TTC549 (cell line): ENCODE measurements around the gene MTA3.

Source experiments
- FAIRE-seq: peaks from 2 replicates; lab custom pipeline; 2012; peaks lifted over from hg19 to GRCh38; lab: Jason Lieb, UNC

The MTA3 gene

GRCh38 chr2:42733852-42734251, 165.4 kb downstream of the MTA3 start:
- no peak for FAIRE-seq

- no peak for FAIRE-seq
Observed at GRCh38 chr2:42736598-42737322, 168.3 kb downstream of the MTA3 start.

- FAIRE-seq = no peak
Observed at GRCh38 chr2:42741140-42741539, 172.7 kb downstream of the MTA3 start.

GRCh38 chr2:42742740-42743658, 174.6 kb downstream of the MTA3 start:
- FAIRE-seq = no peak

DNA sequence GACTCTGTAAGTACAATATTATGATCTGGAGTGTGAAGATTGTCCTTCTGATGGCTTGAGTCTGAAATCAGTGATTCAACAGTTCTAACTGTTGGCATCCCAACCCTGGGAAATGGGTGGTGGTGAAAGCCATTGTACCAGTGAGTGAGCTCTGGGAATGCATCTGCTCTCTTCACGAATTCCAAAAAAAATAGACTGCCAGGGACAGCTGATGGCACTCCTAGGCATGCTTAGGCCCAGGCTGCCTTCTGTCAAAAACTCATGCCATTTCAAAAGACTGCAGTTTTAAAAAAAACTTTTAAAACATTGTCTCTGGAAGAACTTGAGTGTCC, 175.2 kb downstream of the MTA3 start:
- FAIRE-seq = no peak

GRCh38 chr2:42744545-42745082, 176.2 kb downstream of the MTA3 start:
- no peak for FAIRE-seq

DNA sequence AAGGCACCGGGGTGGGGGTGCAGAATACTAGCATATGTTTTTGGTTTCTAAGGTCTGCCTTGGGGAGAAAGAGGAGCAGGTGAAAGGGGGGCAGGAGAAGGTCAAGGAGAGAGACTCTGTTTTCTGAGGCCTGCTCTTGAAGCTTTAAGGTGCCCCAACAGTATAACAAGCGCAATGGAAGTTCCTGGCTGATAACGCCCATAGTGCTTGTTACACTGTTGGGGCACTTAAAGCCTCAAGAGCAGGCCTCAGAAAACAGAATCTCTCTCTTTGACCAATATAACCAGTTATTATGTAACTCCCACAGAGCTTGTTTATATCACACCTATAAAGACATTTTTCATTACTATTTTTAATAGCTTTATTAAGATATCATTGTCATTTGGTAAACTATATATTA, 179.0 kb downstream of the MTA3 start:
- no peak for FAIRE-seq

- FAIRE-seq = no peak
Observed at GRCh38 chr2:42748840-42749239, 180.4 kb downstream of the MTA3 start.

DNA sequence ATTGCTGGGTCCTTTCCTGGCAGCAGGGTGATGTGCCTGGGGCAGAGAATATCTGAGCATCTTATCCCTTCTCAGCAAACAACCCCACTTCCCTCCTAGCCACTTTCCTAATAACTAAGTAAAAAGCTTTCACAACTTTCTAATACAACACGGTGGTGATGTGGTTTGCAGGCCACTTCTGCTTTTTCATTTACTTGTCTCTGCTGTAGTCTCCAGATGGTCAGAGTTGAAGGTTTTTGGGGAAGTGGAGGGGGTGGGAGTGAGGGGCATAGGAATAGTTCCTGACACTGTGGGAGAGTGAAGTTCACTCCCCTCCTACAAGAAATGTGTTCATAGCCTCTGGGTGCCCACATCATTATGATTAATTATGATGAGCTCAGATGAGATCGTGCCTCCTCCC, 183.9 kb downstream of the MTA3 start:
- FAIRE-seq = no peak

GRCh38 chr2:42752816-42753813, 184.7 kb downstream of the MTA3 start:
- FAIRE-seq = no peak

GRCh38 chr2:42754021-42754775, 185.8 kb downstream of the MTA3 start:
- FAIRE-seq = no peak

DNA sequence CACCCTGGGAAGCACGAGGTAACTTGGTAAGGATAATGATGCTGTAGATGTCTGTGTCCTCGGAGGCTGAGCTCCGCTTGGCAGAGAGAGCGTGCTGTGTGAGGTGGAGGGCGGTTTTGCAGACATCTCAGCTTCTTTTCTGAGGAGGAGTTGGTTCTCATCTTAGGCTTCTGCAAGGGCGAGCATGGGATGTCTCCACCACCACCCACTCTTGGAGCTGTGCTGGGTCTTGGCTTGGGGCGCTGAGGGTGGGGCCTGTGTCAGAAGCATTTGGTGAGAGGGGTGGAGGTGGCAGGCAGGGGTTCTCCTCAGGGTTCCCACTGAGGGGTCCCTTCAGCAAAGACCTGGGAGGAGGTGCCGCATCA, 186.3 kb downstream of the MTA3 start:
- FAIRE-seq = no peak

GRCh38 chr2:42755191-42755880, 186.9 kb downstream of the MTA3 start:
- FAIRE-seq = no peak

- FAIRE-seq = no peak
Observed at GRCh38 chr2:42756150-42756775, 187.8 kb downstream of the MTA3 start.

DNA sequence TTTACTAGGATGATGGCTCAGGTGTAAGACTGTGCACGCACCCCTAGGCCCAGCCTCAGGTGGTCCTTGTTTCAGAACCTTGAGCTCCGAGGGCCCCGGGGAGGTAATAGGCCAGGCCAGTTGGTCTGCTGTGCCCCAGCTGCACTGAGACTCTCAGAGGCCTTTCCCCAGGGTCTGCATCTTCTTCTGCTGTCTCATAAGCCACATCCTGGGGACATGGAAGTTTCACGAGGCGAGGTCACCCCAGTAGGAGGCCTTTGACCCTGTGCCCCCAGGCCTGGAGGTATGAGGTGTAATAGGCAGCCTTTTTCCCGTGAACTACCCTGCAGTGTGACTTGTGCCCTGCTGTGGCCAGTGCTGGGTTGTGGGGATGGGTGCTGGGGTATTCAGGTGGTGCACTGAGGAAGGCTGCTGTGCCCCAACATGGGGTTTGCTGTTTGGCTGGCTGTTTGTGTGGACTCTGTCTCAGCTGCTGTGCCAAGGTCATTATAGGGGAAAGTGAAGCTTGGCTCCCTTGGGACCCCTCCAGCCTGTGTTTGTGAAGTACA, 188.6 kb downstream of the MTA3 start:
- FAIRE-seq = no peak

DNA sequence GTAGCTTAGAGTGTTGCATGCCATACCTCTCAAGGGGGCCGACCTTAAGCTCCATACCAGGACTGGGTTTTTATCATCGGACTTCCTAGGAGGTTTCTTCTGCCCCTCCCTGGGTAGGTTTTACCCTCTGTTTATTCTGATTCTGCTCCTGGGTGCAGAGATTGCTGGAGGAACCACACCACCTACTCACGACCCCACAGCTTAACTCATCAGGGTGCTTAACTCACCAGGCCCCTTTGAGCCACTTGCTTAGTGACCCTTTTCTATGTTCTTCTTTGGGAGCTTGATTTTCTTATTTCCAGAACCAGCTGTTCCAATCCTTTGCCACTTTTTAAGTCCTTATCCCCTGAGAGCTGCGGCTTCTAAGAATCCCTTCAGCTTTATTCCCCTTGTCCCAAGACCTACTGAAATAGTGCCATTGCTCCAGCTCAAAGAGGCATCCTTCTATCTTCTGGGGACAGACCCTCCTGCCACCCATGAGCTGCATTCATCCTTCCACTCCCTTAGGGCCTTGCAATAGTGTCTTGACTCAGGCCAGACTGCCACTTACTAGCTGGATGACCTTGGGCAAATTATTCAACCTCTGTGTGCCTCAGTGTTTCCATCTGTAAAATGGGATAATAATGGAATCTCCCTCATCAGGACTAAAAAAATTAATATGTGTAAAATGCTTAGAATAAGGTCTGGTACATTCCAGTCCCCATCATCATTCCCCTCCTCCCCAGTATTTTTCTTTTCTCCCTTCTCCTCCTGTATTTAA, 189.7 kb downstream of the MTA3 start:
- no peak for FAIRE-seq

- no peak for FAIRE-seq
Observed at GRCh38 chr2:42758751-42759150, 190.3 kb downstream of the MTA3 start.

DNA sequence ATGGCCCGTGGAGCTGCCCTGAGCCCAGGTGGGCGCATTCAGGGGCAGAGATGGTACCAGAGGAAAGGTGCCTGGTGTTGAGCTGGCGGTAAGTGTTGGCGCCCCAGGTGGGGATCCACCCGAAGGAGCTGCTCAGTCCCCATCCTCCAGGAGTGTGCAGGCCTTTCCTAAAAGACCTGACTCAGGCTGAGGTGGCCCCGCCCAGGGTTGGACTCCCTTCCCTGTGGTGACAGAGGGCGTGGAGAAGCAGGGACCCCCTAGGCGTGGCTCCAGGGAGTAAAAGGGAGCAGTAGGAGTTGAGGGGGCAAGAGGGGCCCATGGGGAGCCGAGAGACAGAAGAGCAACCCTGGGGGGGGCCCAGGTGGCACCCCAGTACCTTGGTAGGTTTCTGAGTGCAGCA, 193.1 kb downstream of the MTA3 start:
- no peak for FAIRE-seq

- no peak for FAIRE-seq
Observed at GRCh38 chr2:42762155-42762554, 193.7 kb downstream of the MTA3 start.
